ENCODE measurements around the gene CMBL. TPM values are rescaled to one million over a fixed set of nuclear protein-coding genes. Genes with fewer than 3 reads are reported as not detected.

CMBL gene
- total RNA-seq, 2 experiments from 2014 or later, result 0.36 TPM; not detected in 1

- H3K27me3 ChIP-seq (ENCODE audit: control insufficient read depth in 1 of 2, insufficient read depth in 2 of 2, low read length in 2 of 2), result peaks cover 20% of the 10 kb centered on the region in 2 experiments
- H3K27ac ChIP-seq (ENCODE audit: low read depth in 1 of 2, low read length in 2 of 2), result no peak overlapping the region
- TF ChIP-seq CTCF (IDR thresholded peaks at IDR 0.05), result no peak
- Mint-ChIP-seq H3K9me3 (no peaks in the 10 kb centered on the region), H3K27ac (no peak overlapping the region), H3K27me3 (peaks cover 28% of the 10 kb centered on the region), H3K4me3 (no peak overlapping the region), H3K36me3 (ENCODE audit: low read depth) (no peaks in the 10 kb centered on the region), H3K4me1 (ENCODE audit: low read depth) (peaks cover 4% of the 10 kb centered on the region)
- CTCF ChIA-PET, result no interaction called here
- no peak for DNase-seq
- no peak overlapping the region for H3K4me3 ChIP-seq (ENCODE audit: low read length)
- H3K36me3 ChIP-seq (ENCODE audit: insufficient read depth, low read length), result no peaks in the 10 kb centered on the region
- POLR2A ChIA-PET, result no interaction called here
- H3K4me1 ChIP-seq (ENCODE audit: insufficient read depth, low read length), result peaks cover 10% of the 10 kb centered on the region
- no peak for ATAC-seq (ENCODE audit: poor library complexity)
- intact Hi-C loops (cut with DNase I, micrococcal nuclease), result no loop called here
- H3K9me3 ChIP-seq (ENCODE audit: control insufficient read depth in 1 of 2, insufficient read depth in 1 of 2, low read length in 2 of 2), result peaks cover 0 to 6% of the 10 kb centered on the region in 2 experiments
Observed at GRCh38 chr5:10337986-10338385, 30.3 kb upstream of the CMBL start.

- H3K4me1 ChIP-seq (ENCODE audit: insufficient read depth, low read length), result peaks cover 13% of the 10 kb centered on the region
- H3K27ac Mint-ChIP-seq, result no peak overlapping the region
- H3K36me3 Mint-ChIP-seq (ENCODE audit: low read depth), result no peaks in the 10 kb centered on the region
- H3K36me3 ChIP-seq (ENCODE audit: insufficient read depth, low read length), result no peaks in the 10 kb centered on the region
- H3K9me3 ChIP-seq (ENCODE audit: control insufficient read depth in 1 of 2, insufficient read depth in 1 of 2, low read length in 2 of 2), result peaks cover 0 to 7% of the 10 kb centered on the region in 2 experiments
- ATAC-seq (ENCODE audit: poor library complexity) (no peak), DNase-seq (no peak)
- TF ChIP-seq CTCF (IDR thresholded peaks at IDR 0.05), result no peak
- H3K4me3 ChIP-seq (ENCODE audit: low read length), result no peak overlapping the region
- POLR2A ChIA-PET, result no interaction called here
- no peaks in the 10 kb centered on the region for H3K9me3 Mint-ChIP-seq
- intact Hi-C loops (cut with DNase I, micrococcal nuclease), result no loop called here
- H3K27me3 ChIP-seq (ENCODE audit: control insufficient read depth in 1 of 2, insufficient read depth in 2 of 2, low read length in 2 of 2), result peaks cover 22 to 27% of the 10 kb centered on the region in 2 experiments
- no peak overlapping the region for H3K27ac ChIP-seq (ENCODE audit: low read depth in 1 of 2, low read length in 2 of 2)
- no peak overlapping the region for H3K4me3 Mint-ChIP-seq
- H3K27me3 Mint-ChIP-seq, result peaks cover 36% of the 10 kb centered on the region
- peaks cover 4% of the 10 kb centered on the region for H3K4me1 Mint-ChIP-seq (ENCODE audit: low read depth)
- CTCF ChIA-PET, result no interaction called here
Observed at GRCh38 chr5:10337107-10337506, 29.4 kb upstream of the CMBL start.

GRCh38 chr5:10335711-10336470 lies 28.2 kb upstream of the CMBL start:
- Histone ChIP-seq H3K4me1 (ENCODE audit: insufficient read depth, low read length) (peaks cover 13% of the 10 kb centered on the region), H3K4me3 (ENCODE audit: low read length) (no peak overlapping the region), H3K27ac (ENCODE audit: low read depth in 1 of 2, low read length in 2 of 2) (no peak overlapping the region), H3K27me3 (ENCODE audit: control insufficient read depth in 1 of 2, insufficient read depth in 2 of 2, low read length in 2 of 2) (peaks cover 29 to 34% of the 10 kb centered on the region in 2 experiments), H3K36me3 (ENCODE audit: insufficient read depth, low read length) (no peaks in the 10 kb centered on the region), H3K9me3 (ENCODE audit: control insufficient read depth in 1 of 2, insufficient read depth in 1 of 2, low read length in 2 of 2) (peaks cover 0 to 7% of the 10 kb centered on the region in 2 experiments)
- H3K4me3 Mint-ChIP-seq, result no peak overlapping the region
- H3K27ac Mint-ChIP-seq, result no peak overlapping the region
- no peaks in the 10 kb centered on the region for H3K36me3 Mint-ChIP-seq (ENCODE audit: low read depth)
- no peak for DNase-seq
- TF ChIP-seq CTCF (IDR thresholded peaks at IDR 0.05), result no peak
- H3K4me1 Mint-ChIP-seq (ENCODE audit: low read depth), result peaks cover 4% of the 10 kb centered on the region
- ChIA-PET CTCF (no interaction called here), POLR2A (no interaction called here)
- H3K9me3 Mint-ChIP-seq, result no peaks in the 10 kb centered on the region
- peaks cover 48% of the 10 kb centered on the region for H3K27me3 Mint-ChIP-seq
- no peak for ATAC-seq (ENCODE audit: poor library complexity)
- intact Hi-C loops (cut with DNase I, micrococcal nuclease), result no loop called here

Data from CD4-positive, alpha-beta T cell (primary cell).